ENCODE data around the gene RNF123. TPM values are rescaled to one million over a fixed set of nuclear protein-coding genes. Genes with fewer than 3 reads are reported as not detected.

The RNF123 gene
- total RNA-seq, 1 experiment from 2014 or later = 71.9 TPM

- Histone ChIP-seq H3K4me1 (ENCODE audit: control insufficient read depth in 1 of 2, insufficient read depth in 2 of 2, low read length in 2 of 2) (peaks cover 0 to 6% of the 10 kb centered on the region in 2 experiments; a peak in 1 of 4 replicates), H3K4me3 (replicated peaks in 1 of 2; ENCODE audit: low read depth in 1 of 2, low read length in 2 of 2) (no peak overlapping the region), H4K20me1 (ENCODE audit: insufficient read depth) (no peaks in the 10 kb centered on the region), H3K9me3 (ENCODE audit: control insufficient read depth in 1 of 2, insufficient read depth in 1 of 2, low read depth in 1 of 2, low read length in 2 of 2) (no peaks in the 10 kb centered on the region), H2AFZ (ENCODE audit: low read depth, low read length, poor library complexity, severe bottlenecking) (no peak overlapping the region), H3K4me2 (ENCODE audit: low read length) (no peak overlapping the region), H3K27me3 (ENCODE audit: insufficient read depth, low read length) (no peaks in the 10 kb centered on the region), H3K79me2 (ENCODE audit: insufficient read depth, low read length) (no peaks in the 10 kb centered on the region), H3K27ac (ENCODE audit: low read depth, low read length) (no peak overlapping the region), H3K9me2 (ENCODE audit: insufficient read depth) (no peaks in the 10 kb centered on the region), H3K36me3 (ENCODE audit: control insufficient read depth in 1 of 2, insufficient read depth in 2 of 2, low read length in 2 of 2) (no peaks in the 10 kb centered on the region), H3K9ac (ENCODE audit: low read length) (no peak overlapping the region)
- intact Hi-C loops (cut with micrococcal nuclease) = no loop called here
- TF ChIP-seq JUND (IDR thresholded peaks at IDR 0.05) (no peak), CEBPB (IDR thresholded peaks at IDR 0.05; ENCODE audit: low read depth) (no peak), SIN3A (IDR thresholded peaks at IDR 0.05; ENCODE audit: low read depth) (no peak), ZFX (IDR thresholded peaks at IDR 0.05) (no peak), TCF7L2 (IDR thresholded peaks at IDR 0.05; ENCODE audit: borderline replicate concordance, extremely low read depth, insufficient read depth, insufficient read length) (no peak), REST (IDR thresholded peaks at IDR 0.05; ENCODE audit: low read depth) (no peak), ATF3 (IDR thresholded peaks at IDR 0.05) (no peak), EZH2 (IDR thresholded peaks at IDR 0.05) (no peak), POLR2AphosphoS5 (IDR thresholded peaks at IDR 0.05; ENCODE audit: low read depth, low read length) (no peak), MAX (IDR thresholded peaks at IDR 0.05) (no peak), SRF (IDR thresholded peaks at IDR 0.05; ENCODE audit: low read depth) (no peak), RAD21 (IDR thresholded peaks at IDR 0.05; ENCODE audit: low read depth) (no peak), FOSL1 (IDR thresholded peaks at IDR 0.05; ENCODE audit: low read depth) (no peak), EGR1 (IDR thresholded peaks at IDR 0.05; ENCODE audit: low read depth) (no peak)
- ChIA-PET CTCF (no interaction called here), RAD21 (ENCODE audit: low non-redundant PET in 1 of 2, low total read pairs in 2 of 2, uncharacterized antibody in 2 of 2, unreplicated experiment in 2 of 2) (no interaction called here), POLR2A (no interaction called here)
- no TSS peak for BruUV-seq (replicated peaks)
- DNase-seq (ENCODE audit: low read depth, low spot score) (no peak), ATAC-seq (no peak)
Observed at GRCh38 chr3:49654176-49654825, 35.1 kb upstream of the RNF123 start.

Data from HCT116 (cell line).